ENCODE data around the gene BAG2.

Gene BAG2

DNA sequence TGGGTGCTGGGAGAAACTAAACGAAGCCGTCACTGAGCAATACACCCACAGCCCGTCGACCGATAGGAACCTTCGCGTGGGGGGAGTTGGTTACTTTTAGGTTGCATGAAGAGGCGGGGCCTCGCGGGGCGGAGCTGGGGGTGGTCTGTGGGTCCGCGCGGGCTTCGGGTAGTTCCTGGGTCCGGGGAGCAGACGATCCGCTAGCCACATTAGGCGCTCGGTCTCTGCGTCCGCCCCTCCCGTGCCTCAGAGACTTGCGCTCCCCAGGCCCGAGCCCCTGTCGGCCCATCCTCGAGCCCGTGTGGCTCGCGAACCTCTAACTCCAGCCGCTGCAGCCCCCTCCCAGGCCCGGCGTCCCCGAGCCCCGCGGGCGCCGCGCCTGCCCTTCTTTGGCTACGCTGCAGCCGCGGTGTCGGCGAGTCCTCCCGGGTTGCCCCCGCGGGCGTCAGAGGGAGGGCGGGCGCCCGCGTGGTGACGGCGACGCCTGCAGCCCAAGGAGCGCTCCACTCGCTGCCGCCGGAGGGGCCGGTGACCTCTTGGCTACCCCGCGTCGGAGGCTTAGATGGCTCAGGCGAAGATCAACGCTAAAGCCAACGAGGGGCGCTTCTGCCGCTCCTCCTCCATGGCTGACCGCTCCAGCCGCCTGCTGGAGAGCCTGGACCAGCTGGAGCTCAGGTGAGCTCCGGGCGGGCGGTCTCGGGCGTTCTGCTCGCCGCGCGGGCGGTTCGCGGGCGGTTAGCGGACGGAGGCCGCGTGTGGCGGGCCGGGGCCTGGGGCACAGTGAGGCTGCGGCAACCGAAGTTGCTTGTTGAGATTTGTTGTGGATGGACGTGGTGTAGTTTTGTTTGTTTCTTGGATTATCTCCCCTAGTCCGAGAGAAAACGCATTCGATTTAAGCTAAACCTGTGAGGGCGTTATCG is at the start of gene BAG2:
TSS of gene BAG2 (plus strand) at position 191 of the 920 bp plus-strand sequence. CDS start at position 563, 372 bp downstream.
- peak; percentile 69 for DNase-seq (ENCODE audit: low spot score)

DNA sequence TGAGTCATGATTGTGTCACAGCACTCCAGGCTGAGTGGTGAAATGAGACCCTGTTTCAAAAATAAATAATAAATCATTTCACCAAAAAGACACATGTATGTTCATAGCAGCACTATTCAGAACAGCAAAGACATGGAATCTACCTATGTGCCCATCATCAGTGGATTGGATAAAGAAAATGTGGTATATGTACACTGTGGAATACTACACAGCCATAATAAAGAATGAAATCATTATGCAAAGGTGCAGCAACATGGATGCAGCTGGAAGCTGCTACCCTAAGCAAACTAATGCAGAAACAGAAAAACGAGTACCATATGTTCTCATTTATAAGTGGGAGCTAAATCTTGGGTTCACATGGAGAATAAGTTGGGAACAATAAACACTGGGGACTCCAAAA is 49.0 kb upstream of the BAG2 start:
- no peak for DNase-seq (ENCODE audit: low spot score)

DNA sequence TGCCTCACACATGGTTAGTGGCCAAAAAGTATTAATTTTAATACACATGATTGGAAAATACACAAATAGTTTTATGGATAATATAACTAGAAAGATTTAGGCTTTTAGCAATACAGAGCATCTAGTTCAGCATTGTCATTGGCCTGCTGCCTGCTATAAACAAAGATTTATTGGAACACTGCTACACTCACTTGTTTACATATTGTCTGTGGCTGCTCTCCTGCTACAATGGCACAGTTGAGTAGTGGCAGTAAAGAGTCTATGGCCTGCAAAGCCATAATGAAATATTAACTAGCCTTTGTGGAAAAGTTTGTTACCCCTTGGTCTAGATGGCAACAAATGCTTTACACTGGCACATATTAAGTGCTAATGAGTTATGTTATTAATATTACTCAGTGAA is 44.4 kb upstream of the BAG2 start:
- DNase-seq (ENCODE audit: low spot score) = peak; percentile 53

DNA sequence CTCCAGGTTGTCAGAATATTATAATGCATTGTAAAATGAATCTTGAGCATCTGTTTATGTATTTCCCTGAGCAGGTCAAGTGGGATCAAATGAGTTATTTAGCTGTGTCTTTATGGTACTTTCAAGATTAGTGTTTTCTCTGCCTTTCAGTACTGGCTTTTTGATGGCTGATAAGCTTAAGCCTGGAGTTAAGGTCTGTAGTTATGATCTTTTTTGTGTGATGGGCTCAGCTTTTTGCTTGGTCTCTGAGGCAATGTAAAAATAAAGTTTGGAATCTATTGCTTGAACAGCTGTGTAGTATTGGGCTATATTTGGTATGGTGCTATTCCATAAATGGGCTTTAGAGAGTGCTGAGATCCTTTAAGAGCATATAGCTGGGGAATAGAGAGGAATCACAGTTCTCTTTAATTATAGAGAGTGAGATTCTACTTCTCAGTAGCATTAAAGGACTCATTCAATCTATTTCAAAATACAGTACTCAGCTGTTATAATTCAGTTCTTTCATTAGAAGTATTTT is 41.4 kb upstream of the BAG2 start:
- no peak for DNase-seq (ENCODE audit: low spot score)

DNA sequence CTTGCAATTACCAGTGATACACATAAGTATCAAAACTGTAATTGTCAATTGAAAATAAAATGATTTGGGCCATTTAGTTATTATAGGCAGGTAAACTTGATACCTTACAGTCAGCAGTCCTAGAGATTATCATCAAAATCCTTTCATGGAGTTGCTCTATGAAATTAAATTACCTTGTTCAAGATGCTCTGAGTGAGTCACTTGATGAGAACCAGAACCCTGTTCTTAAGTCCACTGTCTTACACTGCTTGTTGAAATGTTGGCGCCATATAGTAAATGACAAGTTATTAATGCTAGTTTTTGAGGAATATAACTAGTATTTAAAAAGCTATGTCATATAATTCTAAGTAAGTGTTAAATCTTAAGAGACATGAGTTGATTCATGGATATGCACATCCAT is 37.2 kb upstream of the BAG2 start:
- DNase-seq (ENCODE audit: low spot score) = no peak

DNA sequence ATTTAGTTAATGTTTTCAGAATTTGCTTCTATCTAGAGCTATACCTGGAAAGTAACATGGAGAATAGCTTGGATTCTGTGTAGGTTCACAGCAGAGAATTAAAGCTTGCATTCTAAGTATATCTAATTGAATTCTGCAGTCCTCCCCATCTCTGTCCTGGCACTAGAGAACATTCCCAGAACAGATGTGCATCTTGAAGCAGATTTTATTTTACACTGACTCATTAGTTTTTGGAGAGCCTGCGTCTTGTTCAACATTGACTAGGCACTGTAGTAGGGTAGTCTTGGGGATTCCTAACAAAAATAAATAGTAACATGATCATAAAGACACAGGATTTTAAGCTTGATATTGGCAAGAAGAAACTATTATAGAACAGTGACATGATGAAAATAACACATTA is 36.2 kb upstream of the BAG2 start:
- no peak for DNase-seq (ENCODE audit: low spot score)

DNA sequence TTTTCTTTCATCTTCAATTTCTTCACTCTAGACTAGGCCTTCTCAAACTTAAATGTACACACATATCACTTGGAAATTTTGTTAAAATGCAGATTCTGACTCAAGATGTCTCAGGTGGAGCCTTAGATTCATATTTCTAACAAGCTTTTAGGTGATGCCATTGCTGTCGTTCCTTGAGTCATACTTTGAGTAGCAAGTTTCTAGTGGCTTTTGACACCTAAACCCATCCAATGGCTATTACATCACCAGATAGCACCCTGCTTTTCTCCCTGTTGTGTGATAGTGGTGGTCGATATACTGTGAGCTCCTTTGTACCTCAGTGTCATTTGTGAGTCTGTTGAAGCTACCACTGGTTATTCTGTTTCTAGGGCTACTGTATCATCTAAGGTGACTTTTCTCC is 34.8 kb upstream of the BAG2 start:
- no peak for DNase-seq (ENCODE audit: low spot score)

DNA sequence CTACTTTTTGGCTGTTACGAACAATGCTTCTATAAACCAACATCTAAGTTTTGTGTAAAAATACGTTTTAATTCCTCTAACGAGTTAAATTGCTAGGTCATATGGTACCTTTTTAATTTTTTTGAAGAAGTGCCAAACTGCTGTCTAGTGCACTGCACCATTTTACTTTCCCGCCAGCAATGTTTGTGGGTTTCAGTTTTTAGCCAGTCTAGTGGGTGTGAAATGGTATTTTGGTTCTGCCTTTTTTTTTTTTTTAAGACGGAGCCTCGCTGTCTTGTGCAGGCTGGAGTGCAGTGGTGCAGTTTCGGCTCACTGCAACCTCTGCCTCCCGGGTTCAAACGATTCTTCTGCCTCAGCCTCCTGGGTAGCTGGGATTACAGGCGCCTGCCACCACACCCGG is 34.1 kb upstream of the BAG2 start:
- DNase-seq (ENCODE audit: low spot score) = no peak

DNA sequence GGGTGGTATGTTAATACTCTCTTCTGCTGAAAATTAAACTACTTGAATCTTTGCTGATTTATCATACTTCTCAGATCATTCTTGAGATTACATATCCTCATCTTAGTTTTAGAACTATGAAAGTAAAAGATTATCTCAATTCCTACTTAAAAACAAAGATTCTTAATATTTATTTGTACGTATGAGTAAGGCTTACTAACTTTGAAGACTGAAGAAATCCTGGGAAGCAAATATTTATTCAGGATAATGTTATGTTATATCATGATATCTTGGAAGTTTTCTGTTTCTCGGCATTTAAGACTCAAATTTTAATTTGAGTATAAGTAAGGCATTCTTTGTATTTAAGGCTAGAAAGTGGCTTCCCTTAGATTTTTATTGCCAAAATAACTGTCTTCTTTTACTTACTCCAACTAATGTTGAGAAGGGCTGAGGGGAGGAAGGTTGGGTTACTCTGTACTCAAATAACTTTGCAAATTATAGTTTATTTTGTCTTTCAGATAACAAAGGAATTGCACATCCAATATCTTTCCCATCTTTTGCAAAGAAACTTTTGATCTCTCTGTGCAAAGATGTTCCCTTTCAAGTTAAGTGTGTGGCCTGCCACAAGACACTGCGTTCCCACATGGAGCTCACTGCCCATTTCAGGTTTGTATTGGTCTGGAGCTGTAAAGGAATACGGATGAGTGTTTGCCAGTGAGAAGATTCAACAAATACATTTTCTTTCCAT is 30.5 kb upstream of the BAG2 start:
- DNase-seq (ENCODE audit: low spot score) = no peak

DNA sequence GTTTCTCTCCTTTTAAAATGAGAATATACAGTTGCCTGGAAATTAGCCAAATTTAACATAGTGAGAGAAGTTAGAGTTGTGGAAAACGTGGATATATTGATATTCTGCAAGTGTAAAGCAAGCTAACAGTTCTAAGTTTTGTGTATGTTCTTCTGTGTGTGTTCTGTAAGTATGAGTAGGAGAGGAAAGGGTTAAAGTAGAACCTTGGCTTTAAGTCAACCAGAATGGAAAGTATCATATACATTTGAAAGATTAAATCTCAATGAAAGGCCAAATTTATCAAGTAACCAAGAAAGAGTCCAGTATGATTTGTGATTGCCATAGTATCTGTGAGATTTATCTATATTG is 30.0 kb upstream of the BAG2 start:
- no peak for DNase-seq (ENCODE audit: low spot score)

DNA sequence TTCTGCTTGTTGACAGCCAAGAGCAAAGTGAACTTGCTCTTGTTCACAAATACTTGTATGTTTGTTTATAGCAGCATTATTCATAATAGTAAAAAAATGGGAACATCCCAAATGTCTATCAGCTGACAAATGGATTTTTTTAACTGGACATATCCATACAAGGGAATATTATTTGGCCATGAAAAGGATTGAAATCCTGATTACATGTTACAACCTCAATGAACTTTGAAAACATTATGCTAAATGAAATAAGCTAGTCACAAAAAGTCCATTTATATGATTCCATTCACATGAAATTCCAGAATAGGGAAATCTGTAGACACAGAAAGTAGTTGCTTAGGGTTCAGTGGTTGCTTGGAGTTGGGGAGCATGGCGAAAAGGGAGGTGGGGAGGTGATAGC is 28.4 kb upstream of the BAG2 start:
- DNase-seq (ENCODE audit: low spot score) = no peak

DNA sequence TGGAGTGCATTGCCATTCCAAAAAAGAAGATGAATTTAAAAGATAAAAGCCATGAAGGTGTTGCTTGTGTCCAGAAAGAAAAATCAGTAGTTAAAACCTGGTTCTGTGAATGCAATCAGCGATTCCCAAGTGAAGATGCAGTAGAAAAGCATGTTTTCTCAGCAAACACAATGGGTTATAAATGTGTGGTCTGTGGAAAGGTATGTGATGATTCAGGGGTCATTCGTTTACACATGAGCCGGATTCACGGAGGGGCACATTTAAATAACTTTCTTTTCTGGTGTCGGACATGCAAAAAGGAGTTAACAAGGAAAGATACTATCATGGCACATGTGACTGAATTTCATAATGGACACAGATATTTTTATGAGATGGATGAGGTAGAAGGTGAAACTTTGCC is 24.7 kb upstream of the BAG2 start:
- DNase-seq (ENCODE audit: low spot score) = no peak

DNA sequence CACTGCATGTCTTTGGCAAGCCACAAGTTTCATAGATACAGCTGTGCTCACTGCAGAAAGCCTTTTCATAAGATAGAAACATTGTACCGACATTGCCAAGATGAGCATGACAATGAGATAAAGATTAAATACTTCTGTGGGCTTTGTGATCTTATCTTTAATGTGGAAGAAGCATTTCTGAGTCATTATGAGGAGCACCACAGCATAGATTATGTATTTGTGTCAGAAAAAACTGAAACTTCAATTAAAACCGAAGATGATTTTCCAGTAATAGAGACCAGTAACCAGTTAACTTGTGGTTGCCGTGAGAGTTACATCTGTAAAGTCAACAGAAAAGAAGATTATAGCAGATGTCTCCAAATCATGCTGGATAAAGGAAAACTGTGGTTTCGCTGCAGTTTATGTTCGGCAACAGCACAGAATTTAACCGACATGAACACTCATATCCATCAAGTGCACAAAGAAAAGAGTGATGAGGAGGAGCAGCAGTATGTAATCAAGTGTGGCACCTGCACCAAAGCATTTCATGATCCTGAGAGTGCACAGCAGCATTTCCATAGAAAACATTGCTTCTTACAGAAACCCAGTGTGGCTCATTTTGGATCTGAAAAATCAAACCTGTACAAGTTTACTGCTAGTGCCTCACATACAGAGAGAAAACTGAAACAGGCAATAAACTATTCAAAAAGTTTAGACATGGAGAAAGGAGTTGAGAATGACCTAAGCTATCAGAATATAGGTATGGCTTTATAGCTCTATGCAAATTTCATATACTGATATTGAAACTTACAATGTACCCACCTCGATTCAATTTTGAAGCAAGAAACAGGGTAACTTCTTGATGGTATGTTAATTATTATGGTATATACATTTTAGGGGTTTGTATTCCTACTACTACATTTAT is 23.9 kb upstream of the BAG2 start:
- no peak for DNase-seq (ENCODE audit: low spot score)

DNA sequence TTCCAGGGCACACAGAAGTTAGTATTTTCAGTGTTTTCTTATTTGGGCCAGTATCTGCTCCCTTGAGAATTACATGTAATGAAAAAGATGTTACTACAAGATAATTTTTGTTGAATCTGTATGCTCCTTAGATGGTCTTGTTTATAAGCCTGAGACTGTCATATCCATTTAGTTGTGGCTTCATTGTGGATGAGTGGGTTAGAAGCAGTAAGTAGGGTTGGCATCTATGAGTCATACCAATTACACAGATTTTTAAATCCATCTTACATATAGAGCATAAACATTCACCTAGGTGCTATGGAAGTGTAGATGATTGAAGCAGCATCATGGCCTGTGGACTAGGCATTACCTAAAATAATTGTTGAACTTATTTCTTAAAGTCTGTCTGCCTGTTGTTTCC is 13.5 kb upstream of the BAG2 start:
- DNase-seq (ENCODE audit: low spot score) = no peak

DNA sequence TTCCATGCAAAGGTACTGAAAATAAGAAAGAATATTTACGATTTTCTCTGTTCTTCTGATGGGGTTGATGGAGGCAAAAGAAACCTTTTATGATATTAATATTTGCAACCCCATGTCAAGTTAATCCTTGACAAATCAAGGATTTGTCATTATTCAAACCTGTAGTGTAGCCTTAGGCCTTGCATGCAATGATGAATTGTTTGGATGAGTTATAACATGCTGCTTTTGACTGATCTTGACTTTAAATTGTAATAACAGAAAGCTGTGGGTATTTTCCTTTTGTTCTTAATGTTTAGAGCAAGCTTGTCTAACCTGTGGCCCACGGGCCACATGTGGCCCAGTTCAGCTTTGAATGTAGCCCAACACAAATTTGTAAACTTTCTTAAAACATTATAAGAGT is 13.0 kb upstream of the BAG2 start:
- DNase-seq (ENCODE audit: low spot score) = no peak

DNA sequence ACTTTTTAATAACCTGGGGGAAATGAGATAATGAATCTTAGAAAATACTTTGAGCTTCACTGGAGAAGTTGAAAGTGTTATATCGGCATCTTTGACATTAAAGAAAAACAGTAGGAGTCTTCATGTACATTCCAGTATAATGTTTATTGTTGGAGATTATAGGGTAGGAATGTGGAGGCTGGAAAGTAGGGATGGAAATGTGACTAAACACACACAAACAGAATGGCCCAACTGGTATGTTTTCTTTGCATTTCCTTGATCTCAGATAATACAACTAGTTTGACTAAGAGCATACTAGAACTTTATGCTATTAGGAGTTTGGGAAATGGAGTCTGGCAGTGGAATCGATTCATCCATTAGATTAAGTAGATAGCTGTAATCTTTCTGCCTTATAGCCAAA is 10.1 kb upstream of the BAG2 start:
- DNase-seq (ENCODE audit: low spot score) = no peak

DNA sequence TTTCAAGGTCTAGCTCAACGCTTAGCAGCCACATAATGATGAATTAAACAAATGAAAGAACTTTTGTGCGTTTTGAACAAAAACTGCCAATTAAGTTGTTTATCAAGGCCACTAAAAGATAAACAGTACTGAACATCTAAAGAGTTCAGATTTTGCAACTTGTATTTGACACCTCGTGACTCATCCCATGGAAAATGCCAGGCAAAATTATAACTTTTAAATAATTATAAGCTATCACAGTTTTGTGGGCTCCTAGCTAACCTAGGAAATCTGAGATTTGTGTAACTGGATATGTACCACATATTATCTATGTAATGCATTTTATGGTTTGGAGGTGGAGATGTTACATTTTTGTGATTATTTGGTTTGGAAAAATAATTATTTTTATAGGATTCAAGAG is 9.6 kb upstream of the BAG2 start:
- no peak for DNase-seq (ENCODE audit: low spot score)

DNA sequence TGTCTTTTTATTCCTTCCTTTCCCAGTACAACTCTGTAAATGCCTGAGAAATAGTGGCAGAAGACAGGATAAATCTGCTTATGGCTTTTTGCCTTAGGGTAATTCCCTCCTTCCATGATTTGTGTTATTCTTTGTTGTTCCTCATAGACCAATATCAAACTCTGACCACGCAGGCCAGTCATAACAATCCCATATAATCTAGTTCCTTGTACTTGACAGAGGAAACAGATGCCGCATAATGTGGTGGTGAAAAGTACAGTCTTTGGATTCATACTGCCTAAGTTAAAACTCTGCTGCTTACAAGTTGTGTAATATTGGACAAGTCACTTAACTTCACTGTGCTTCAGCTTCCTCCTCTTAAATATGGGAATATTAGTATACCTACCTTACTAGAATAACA is 8.2 kb upstream of the BAG2 start:
- DNase-seq (ENCODE audit: low spot score) = no peak

DNA sequence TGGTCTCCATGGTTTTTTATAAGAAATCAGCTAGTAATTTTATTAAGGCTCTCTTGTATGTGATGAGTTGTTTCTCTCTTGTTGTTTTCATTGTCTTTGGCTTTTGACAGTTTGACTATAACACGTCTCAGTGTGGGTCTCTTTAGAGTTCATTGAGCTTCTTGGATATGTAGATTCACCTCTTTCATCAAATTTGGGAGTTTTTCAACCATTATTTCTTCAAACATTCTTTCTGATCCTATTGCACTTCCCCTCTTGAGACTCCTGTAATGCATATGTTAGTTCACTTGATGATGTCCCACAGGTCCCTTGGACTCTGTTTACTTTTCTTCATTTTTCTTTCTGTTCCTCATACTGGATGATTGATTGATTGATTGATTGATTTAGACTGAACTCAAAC is 7.0 kb upstream of the BAG2 start:
- no peak for DNase-seq (ENCODE audit: low spot score)

DNA sequence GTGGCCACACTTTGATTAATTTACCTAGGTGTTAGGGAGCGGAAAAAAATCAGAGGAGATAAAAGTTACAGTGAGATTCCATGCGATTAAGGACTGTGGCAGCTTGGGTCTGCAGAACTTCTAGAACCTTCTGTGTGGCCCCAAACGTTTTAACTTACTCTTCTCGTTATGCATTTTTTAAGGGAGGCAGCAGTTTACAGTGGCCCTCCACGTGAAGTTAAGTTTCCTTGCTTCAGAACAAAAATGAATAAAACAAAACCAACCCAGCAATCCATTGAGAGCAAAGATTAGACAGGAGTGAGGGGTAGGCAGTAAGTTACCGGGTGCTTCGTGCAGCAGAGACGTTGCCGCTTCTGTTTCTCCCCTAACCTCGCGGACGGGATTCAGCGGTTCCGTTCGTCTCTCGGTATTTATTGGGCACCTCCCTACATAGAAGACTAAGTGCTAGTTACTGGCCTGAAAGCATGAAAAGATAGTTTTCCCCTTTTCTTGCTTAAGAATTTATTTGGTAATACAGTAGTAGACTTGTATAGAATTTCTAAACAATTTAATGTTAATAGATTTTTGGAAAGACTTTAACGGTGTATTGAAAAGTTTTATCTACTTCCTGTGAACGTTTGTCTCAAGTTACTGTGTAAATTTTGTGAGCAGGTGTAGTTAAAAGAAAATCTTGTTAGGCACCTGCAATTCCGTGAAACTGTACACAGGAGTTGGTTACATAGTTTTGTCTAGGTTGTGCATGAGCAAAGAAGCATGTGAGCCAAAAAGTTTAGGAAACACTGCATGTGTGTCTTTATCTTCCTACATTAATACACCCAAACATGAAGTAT is 1.1 kb downstream of the BAG2 start:
- peak; percentile 47 for DNase-seq (ENCODE audit: low spot score)

DNA sequence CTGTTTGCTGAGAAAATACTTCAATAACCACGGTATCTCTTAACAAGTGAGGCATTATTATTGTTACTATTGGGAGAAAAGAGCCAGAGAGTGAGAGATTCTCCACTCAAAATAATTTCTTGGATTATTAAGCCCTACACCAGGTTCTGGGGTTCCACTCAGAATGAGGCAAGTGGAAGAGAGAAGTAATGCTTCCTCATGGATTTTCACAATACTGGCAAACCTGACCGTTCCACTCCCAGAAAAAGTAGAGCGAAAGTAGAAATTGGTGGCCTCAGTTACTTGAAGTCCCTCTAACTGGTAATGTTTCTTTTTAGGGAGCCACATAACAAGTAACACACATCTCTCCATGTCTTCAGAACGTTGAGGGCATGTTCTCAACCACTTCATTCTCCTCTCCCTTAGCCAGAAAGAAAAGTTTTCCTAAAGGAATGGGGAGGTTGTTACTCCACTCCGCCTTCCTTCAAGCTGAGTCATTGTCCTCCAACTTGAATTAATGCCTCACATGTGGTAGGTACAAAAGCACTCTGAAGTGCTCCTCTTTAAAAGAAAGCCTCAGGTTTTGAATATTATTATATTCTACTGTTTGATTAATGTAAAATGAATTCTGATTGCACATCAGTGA is 1.9 kb downstream of the BAG2 start:
- DNase-seq (ENCODE audit: low spot score) = no peak
